Loucy (cell line): ENCODE measurements around the gene TNIP3.

Experiments
- H2AFZ ChIP-seq: fragments of 200-600 bp; sonication (generic); 2 replicates; pipeline ENCODE4 v1.6.0; 2016; ENCODE audit warnings: antibody characterized with exemption, mild to moderate bottlenecking, low read length, moderate library complexity
- H3F3A ChIP-seq: fragments of 200-600 bp; 2 replicates; pipeline ENCODE4 v1.6.0; 2016; ENCODE audit warnings: antibody characterized with exemption, low read depth, mild to moderate bottlenecking
- H3K27me3 ChIP-seq: fragments of 200-600 bp; sonication (generic); 2 replicates; pipeline ENCODE4 v1.6.1; 2014; ENCODE audit warnings: low read length, mild to moderate bottlenecking; ENCODE audit not compliant: insufficient read depth, poor library complexity, severe bottlenecking
- H3K36me3 ChIP-seq: fragments of 200-600 bp; sonication (generic); 2 replicates; pipeline ENCODE4 v1.6.1; 2016; ENCODE audit warnings: low read length; ENCODE audit not compliant: insufficient read depth
- H3K4me1 ChIP-seq: fragments of 200-600 bp; sonication (generic); 2 replicates; pipeline ENCODE4 v1.5.1; 2014; ENCODE audit warnings: low read length, mild to moderate bottlenecking; ENCODE audit not compliant: insufficient read depth, poor library complexity, severe bottlenecking
- H3K4me2 ChIP-seq: fragments of 200-600 bp; sonication (generic); 2 replicates; pipeline ENCODE4 v1.6.0; 2014; ENCODE audit warnings: antibody characterized with exemption, low read length, low read depth, mild to moderate bottlenecking; ENCODE audit not compliant: poor library complexity, severe bottlenecking
- H3K4me3 ChIP-seq: fragments of 200-600 bp; sonication (generic); 2 replicates; pipeline ENCODE4 v1.5.1; 2014; ENCODE audit warnings: low read length, mild to moderate bottlenecking, mixed read lengths; ENCODE audit not compliant: poor library complexity, severe bottlenecking
- H3K79me2 ChIP-seq: fragments of 200-600 bp; sonication (generic); 2 replicates; pipeline ENCODE4 v1.6.1; 2014; ENCODE audit warnings: low read length; ENCODE audit not compliant: insufficient read depth
- H3K9ac ChIP-seq: fragments of 200-600 bp; sonication (generic); 2 replicates; pipeline ENCODE4 v1.6.0; 2014; ENCODE audit warnings: mild to moderate bottlenecking, low read depth, low read length, moderate library complexity; ENCODE audit not compliant: poor library complexity, severe bottlenecking
- H3K9me2 ChIP-seq: fragments of 200-600 bp; sonication (generic); replicated peaks from 2 replicates; pipeline ENCODE4 v1.6.1; 2016; ENCODE audit warnings: low read depth, low read length, mixed read lengths
- H3K9me3 ChIP-seq: fragments of 200-600 bp; sonication (generic); 2 replicates; pipeline ENCODE4 v1.6.1; 2014; ENCODE audit warnings: mild to moderate bottlenecking, antibody characterized with exemption, low read length, low read depth; ENCODE audit not compliant: insufficient read depth
- H4K20me1 ChIP-seq: fragments of 200-600 bp; sonication (generic); 2 replicates; pipeline ENCODE4 v1.6.0; 2014; ENCODE audit warnings: antibody characterized with exemption, low read length, mild to moderate bottlenecking; ENCODE audit not compliant: insufficient read depth, poor library complexity, severe bottlenecking
- EZH2phosphoT487 ChIP-seq: fragments of 200-600 bp; IDR thresholded peaks from 2 replicates; pipeline ENCODE4 v1.6.1; 2018; ENCODE audit warnings: antibody characterized with exemption, mild to moderate bottlenecking, moderate library complexity, borderline replicate concordance
- TF ChIP-seq, protein P1 (sequence below): fragments of 200-600 bp; sonication (generic); conservative IDR thresholded peaks from 2 replicates; pipeline ENCODE4 v1.5.1; 2014; ENCODE audit warnings: mild to moderate bottlenecking, antibody characterized with exemption, low read length

The TNIP3 gene

GRCh38 chr4:121156822-121157769 is 7.0 kb downstream of the TNIP3 start:
- Histone ChIP-seq H3K36me3 (no peaks in the 10 kb centered on the region), H3K9me2 (no peaks in the 10 kb centered on the region), H3K79me2 (no peaks in the 10 kb centered on the region), H2AFZ (no peak overlapping the region), H3K9ac (no peak overlapping the region), H3K4me3 (no peak overlapping the region), H3K4me1 (peaks cover 15% of the 10 kb centered on the region), H3K9me3 (no peaks in the 10 kb centered on the region), H3K4me2 (no peak overlapping the region), H3F3A (no peaks in the 10 kb centered on the region), H3K27me3 (no peaks in the 10 kb centered on the region), H4K20me1 (no peaks in the 10 kb centered on the region)
- no peak for TF ChIP-seq EZH2phosphoT487
- TF ChIP-seq, protein P1, sequence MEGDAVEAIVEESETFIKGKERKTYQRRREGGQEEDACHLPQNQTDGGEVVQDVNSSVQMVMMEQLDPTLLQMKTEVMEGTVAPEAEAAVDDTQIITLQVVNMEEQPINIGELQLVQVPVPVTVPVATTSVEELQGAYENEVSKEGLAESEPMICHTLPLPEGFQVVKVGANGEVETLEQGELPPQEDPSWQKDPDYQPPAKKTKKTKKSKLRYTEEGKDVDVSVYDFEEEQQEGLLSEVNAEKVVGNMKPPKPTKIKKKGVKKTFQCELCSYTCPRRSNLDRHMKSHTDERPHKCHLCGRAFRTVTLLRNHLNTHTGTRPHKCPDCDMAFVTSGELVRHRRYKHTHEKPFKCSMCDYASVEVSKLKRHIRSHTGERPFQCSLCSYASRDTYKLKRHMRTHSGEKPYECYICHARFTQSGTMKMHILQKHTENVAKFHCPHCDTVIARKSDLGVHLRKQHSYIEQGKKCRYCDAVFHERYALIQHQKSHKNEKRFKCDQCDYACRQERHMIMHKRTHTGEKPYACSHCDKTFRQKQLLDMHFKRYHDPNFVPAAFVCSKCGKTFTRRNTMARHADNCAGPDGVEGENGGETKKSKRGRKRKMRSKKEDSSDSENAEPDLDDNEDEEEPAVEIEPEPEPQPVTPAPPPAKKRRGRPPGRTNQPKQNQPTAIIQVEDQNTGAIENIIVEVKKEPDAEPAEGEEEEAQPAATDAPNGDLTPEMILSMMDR: no peak

DNA sequence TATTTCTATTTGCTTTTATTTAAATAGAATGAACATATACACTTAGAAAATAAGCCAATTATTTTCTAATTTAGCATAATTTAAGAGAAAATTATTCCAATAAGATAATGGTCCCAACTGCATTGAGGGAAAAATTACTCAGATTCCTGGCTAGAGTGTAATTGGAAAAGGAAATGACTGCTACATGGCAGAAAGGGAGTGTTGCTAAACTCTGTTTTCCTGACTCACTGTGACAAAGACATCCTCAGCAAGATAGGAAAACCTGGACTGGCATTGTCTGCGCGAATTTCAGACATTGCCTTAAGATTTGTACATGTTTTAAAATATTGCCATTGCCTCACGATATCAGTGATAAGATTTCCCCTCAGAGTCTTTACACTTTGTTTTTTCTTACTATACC is 8.2 kb downstream of the TNIP3 start:
- TF ChIP-seq EZH2phosphoT487: no peak
- H3K9ac ChIP-seq: no peak overlapping the region
- peaks cover 15% of the 10 kb centered on the region for H3K4me1 ChIP-seq
- no peaks in the 10 kb centered on the region for H3F3A ChIP-seq
- no peaks in the 10 kb centered on the region for H3K36me3 ChIP-seq
- no peaks in the 10 kb centered on the region for H3K9me2 ChIP-seq
- H3K79me2 ChIP-seq: no peaks in the 10 kb centered on the region
- H3K9me3 ChIP-seq: no peaks in the 10 kb centered on the region
- H3K27me3 ChIP-seq: no peaks in the 10 kb centered on the region
- H3K4me3 ChIP-seq: no peak overlapping the region
- no peaks in the 10 kb centered on the region for H4K20me1 ChIP-seq
- no peak overlapping the region for H2AFZ ChIP-seq
- no peak overlapping the region for H3K4me2 ChIP-seq

DNA sequence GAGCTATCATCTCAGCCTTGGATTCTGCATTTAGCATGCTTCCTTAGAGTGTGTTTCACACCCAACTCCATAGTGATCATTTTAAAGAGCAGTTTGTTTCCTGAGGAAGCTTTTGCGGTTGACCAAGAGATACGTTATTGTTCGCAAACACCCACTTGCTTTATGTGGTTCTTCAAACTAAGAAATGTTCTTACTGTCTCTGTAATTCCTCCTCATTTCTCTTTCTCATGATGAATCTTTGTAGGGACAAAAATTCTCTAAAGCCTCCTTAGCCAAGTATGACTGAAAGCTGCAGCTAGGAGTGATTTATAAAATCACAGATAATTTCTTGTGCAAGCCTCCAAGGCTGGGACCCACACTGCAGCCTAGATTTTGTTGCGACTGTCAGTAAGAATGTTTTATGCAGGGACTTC is 10.0 kb downstream of the TNIP3 start:
- H3K9me3 ChIP-seq: no peaks in the 10 kb centered on the region
- no peaks in the 10 kb centered on the region for H3F3A ChIP-seq
- H3K4me2 ChIP-seq: peak overlapping the region; percentile 64
- TF ChIP-seq, protein P1: no peak
- no peak for TF ChIP-seq EZH2phosphoT487
- peak overlapping the region; percentile 59 for H3K4me3 ChIP-seq
- no peaks in the 10 kb centered on the region for H4K20me1 ChIP-seq
- H3K9ac ChIP-seq: no peak overlapping the region
- H3K9me2 ChIP-seq: no peaks in the 10 kb centered on the region
- H3K79me2 ChIP-seq: no peaks in the 10 kb centered on the region
- no peaks in the 10 kb centered on the region for H3K36me3 ChIP-seq
- no peak overlapping the region for H2AFZ ChIP-seq
- H3K4me1 ChIP-seq: peaks cover 15% of the 10 kb centered on the region
- H3K27me3 ChIP-seq: no peaks in the 10 kb centered on the region

DNA sequence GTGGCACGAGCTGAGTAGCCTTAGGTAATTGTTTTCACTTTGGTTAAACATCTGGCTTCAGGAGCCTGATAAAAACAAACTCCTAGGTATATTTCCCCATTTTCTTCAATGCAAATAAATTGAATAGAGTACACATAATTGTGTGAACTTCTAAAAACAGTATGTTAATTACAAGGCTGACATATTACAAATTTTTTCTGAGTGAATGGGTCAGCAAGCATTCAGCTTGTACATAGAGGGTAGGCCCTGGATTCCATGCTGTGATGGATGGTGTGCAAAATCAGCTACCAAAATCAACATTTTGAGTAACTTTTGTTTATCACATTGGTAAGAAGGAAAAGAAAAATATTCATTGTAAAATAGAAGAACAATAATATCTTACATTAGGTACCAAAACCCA is 12.2 kb downstream of the TNIP3 start:
- no peak overlapping the region for H2AFZ ChIP-seq
- H3K4me1 ChIP-seq: peaks cover 15% of the 10 kb centered on the region
- no peaks in the 10 kb centered on the region for H3F3A ChIP-seq
- H3K9ac ChIP-seq: no peak overlapping the region
- no peak overlapping the region for H3K4me3 ChIP-seq
- H3K9me2 ChIP-seq: no peaks in the 10 kb centered on the region
- no peaks in the 10 kb centered on the region for H3K36me3 ChIP-seq
- H3K79me2 ChIP-seq: no peaks in the 10 kb centered on the region
- H3K9me3 ChIP-seq: no peaks in the 10 kb centered on the region
- no peak overlapping the region for H3K4me2 ChIP-seq
- H4K20me1 ChIP-seq: no peaks in the 10 kb centered on the region
- no peak for TF ChIP-seq EZH2phosphoT487
- TF ChIP-seq, protein P1: no peak
- H3K27me3 ChIP-seq: no peaks in the 10 kb centered on the region
